ENCODE data around the gene RTN4R.

The RTN4R gene

GRCh38 chr22:20254975-20255946 lies 12.9 kb downstream of the RTN4R start:
- DNase-seq: no peak

GRCh38 chr22:20253161-20253560 lies 15.0 kb downstream of the RTN4R start:
- DNase-seq: no peak

GRCh38 chr22:20251981-20252380 lies 16.1 kb downstream of the RTN4R start:
- no peak for DNase-seq

GRCh38 chr22:20251491-20251890 lies 16.6 kb downstream of the RTN4R start:
- DNase-seq: no peak

GRCh38 chr22:20249797-20250354 lies 18.2 kb downstream of the RTN4R start:
- peak; percentile 42 for DNase-seq

- no peak for DNase-seq
Measured at GRCh38 chr22:20248461-20248978, 19.6 kb downstream of the RTN4R start.

- DNase-seq: no peak
Measured at GRCh38 chr22:20247608-20248171, 20.4 kb downstream of the RTN4R start.

- DNase-seq: no peak
Measured at GRCh38 chr22:20247010-20247505, 21.1 kb downstream of the RTN4R start.

- no peak for DNase-seq
Measured at GRCh38 chr22:20246368-20247009, 21.6 kb downstream of the RTN4R start.

- DNase-seq: no peak
Measured at GRCh38 chr22:20245577-20246367, 22.3 kb downstream of the RTN4R start.

GRCh38 chr22:20244691-20245576 lies 23.2 kb downstream of the RTN4R start:
- DNase-seq: no peak

GRCh38 chr22:20244250-20244648 lies 23.9 kb downstream of the RTN4R start:
- no peak for DNase-seq

GRCh38 chr22:20243537-20244249 lies 24.4 kb downstream of the RTN4R start:
- DNase-seq: peak; percentile 49

GRCh38 chr22:20243176-20243536 lies 25.0 kb downstream of the RTN4R start:
- DNase-seq: no peak

GRCh38 chr22:20242393-20243175 lies 25.5 kb downstream of the RTN4R start:
- no peak for DNase-seq

GRCh38 chr22:20241579-20242392 lies 26.3 kb downstream of the RTN4R start:
- peak; percentile 16 for DNase-seq

GRCh38 chr22:20240900-20241299 lies 27.2 kb downstream of the RTN4R start:
- DNase-seq: no peak

GRCh38 chr22:20240447-20240764 lies 27.7 kb downstream of the RTN4R start:
- peak; percentile 44 for DNase-seq
